ENCODE data around the gene CCNK. TPM values are rescaled to one million over a fixed set of nuclear protein-coding genes. Genes with fewer than 3 reads are reported as not detected.

Gene CCNK
- total and polyA plus RNA-seq, 2 experiments from 2014 or later, result 20.9 TPM

DNA sequence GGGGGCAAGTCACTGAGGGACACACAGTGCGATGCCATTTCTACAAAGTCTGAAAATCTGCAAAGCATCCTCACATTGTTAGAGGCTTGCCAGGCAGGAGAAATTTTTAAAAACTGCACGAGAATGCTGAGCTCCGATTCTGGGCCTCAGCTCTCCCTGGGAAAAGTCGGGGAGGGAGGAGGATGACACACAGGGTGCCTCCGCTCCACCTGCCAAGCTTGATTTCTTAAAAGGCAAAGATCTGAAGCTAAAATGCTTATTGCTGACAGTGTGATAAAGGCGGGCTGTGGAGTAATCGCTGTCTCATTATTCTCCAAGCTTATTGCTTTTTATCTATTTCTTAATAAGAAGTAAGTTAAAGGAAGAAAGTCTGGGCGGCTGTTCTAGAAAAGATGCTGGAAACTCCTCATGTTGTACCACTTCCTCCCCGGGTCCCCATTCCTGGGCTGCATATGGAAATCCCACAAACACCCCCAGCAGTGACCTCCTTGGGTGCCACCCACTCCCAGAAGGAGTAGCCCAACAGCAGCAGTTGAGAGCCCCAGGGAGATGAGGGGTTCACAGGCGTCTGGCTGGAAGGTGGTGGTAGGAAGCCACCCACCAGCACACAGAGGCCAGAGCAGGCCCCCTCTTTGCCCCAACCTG, 67.8 kb downstream of the CCNK start:
- no peaks in the 10 kb centered on the region for H3K9me2 ChIP-seq (ENCODE audit: insufficient read depth)
- H2AFZ ChIP-seq, result no peak overlapping the region
- no peaks in the 10 kb centered on the region; the same call in 1 of the 2 replicates for H3K27me3 ChIP-seq (replicated peaks; ENCODE audit: insufficient read depth)
- H3K36me3 ChIP-seq (ENCODE audit: low read depth), result no peaks in the 10 kb centered on the region
- no peak for TF ChIP-seq EZH2 (IDR thresholded peaks at IDR 0.05; ENCODE audit: insufficient read depth, poor library complexity, severe bottlenecking)
- no peak for TF ChIP-seq EZH2phosphoT487 (IDR thresholded peaks at IDR 0.05; ENCODE audit: insufficient read depth, low read depth)
- 0 out of 2 replicates have a peak, but pooled peaks cover 3% of the 10 kb centered on the region for H3K4me1 ChIP-seq (ENCODE audit: insufficient read depth)
- WGBS, 2 experiments (ENCODE audit: low coverage in 1 of 2, low lambda C conversion rate in 2 of 2, missing lambda C conversion rate in 2 of 2), result 46 to 51% methylated on average over 10 of the region's 10 CpGs
- no peak overlapping the region for H3K4me2 ChIP-seq (ENCODE audit: unreplicated experiment)
- H3K79me2 ChIP-seq (ENCODE audit: insufficient read depth), result no peaks in the 10 kb centered on the region
- in situ Hi-C loops (cut with MboI), result no loop called here
- no peak overlapping the region for H3K27ac ChIP-seq
- no peaks in the 10 kb centered on the region for H4K20me1 ChIP-seq (ENCODE audit: insufficient read depth)
- H3K9ac ChIP-seq, result no peak overlapping the region
- H3F3A ChIP-seq (ENCODE audit: insufficient read depth), result no peaks in the 10 kb centered on the region
- no peak overlapping the region for H3K4me3 ChIP-seq
- DNase-seq, result no peak
- no peaks in the 10 kb centered on the region for H3K9me3 ChIP-seq (ENCODE audit: low read depth)

DNA sequence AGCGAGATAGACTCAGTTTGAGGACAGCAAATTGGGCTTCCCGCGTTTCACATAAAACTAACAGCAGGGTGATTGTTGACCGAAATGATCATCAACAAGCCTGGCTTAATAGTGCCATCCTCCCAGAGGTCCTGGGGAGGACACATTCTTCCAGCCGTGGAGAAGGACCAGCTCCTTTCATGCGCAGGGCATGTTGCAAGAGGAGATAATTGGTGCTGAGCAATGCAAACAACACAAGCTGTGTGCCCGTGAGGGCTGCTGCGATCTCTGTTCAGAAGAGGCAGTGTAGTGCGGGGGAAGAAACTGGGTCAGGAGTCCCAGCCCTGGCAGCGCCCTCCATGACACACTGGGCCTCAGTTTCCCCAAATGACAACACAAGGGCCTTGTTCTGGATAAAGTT, 68.5 kb downstream of the CCNK start:
- Histone ChIP-seq H3K27me3 (replicated peaks; ENCODE audit: insufficient read depth) (no peaks in the 10 kb centered on the region; the same call in 1 of the 2 replicates), H3K9ac (no peak overlapping the region), H3K4me1 (ENCODE audit: insufficient read depth) (0 out of 2 replicates have a peak, but pooled peaks cover 3% of the 10 kb centered on the region), H3K9me2 (ENCODE audit: insufficient read depth) (no peaks in the 10 kb centered on the region), H3K9me3 (ENCODE audit: low read depth) (no peaks in the 10 kb centered on the region), H3K27ac (no peak overlapping the region), H3K36me3 (ENCODE audit: low read depth) (no peaks in the 10 kb centered on the region), H3F3A (ENCODE audit: insufficient read depth) (no peaks in the 10 kb centered on the region), H3K79me2 (ENCODE audit: insufficient read depth) (no peaks in the 10 kb centered on the region), H4K20me1 (ENCODE audit: insufficient read depth) (no peaks in the 10 kb centered on the region), H3K4me2 (ENCODE audit: unreplicated experiment) (no peak overlapping the region), H2AFZ (no peak overlapping the region), H3K4me3 (no peak overlapping the region)
- TF ChIP-seq EZH2phosphoT487 (IDR thresholded peaks at IDR 0.05; ENCODE audit: insufficient read depth, low read depth) (no peak), EZH2 (IDR thresholded peaks at IDR 0.05; ENCODE audit: insufficient read depth, poor library complexity, severe bottlenecking) (no peak)
- in situ Hi-C loops (cut with MboI), result no loop called here
- 74 to 77% methylated on average over 10 of the region's 10 CpGs for WGBS, 2 experiments (ENCODE audit: low coverage in 1 of 2, low lambda C conversion rate in 2 of 2, missing lambda C conversion rate in 2 of 2)
- peak; percentile 40 for DNase-seq

- no peak overlapping the region for H2AFZ ChIP-seq
- H3K4me2 ChIP-seq (ENCODE audit: unreplicated experiment), result no peak overlapping the region
- H3F3A ChIP-seq (ENCODE audit: insufficient read depth), result no peaks in the 10 kb centered on the region
- TF ChIP-seq EZH2phosphoT487 (IDR thresholded peaks at IDR 0.05; ENCODE audit: insufficient read depth, low read depth) (no peak), EZH2 (IDR thresholded peaks at IDR 0.05; ENCODE audit: insufficient read depth, poor library complexity, severe bottlenecking) (no peak)
- no peak overlapping the region for H3K9ac ChIP-seq
- 83 to 88% methylated on average over 11 of the region's 11 CpGs for WGBS, 2 experiments (ENCODE audit: low coverage in 1 of 2, low lambda C conversion rate in 2 of 2, missing lambda C conversion rate in 2 of 2)
- no peak overlapping the region for H3K27ac ChIP-seq
- in situ Hi-C loops (cut with MboI), result no loop called here
- no peaks in the 10 kb centered on the region; the same call in 1 of the 2 replicates for H3K27me3 ChIP-seq (replicated peaks; ENCODE audit: insufficient read depth)
- H3K79me2 ChIP-seq (ENCODE audit: insufficient read depth), result no peaks in the 10 kb centered on the region
- no peaks in the 10 kb centered on the region for H3K9me2 ChIP-seq (ENCODE audit: insufficient read depth)
- no peaks in the 10 kb centered on the region for H4K20me1 ChIP-seq (ENCODE audit: insufficient read depth)
- H3K4me3 ChIP-seq, result no peak overlapping the region
- no peaks in the 10 kb centered on the region for H3K9me3 ChIP-seq (ENCODE audit: low read depth)
- DNase-seq, result no peak
- H3K4me1 ChIP-seq (ENCODE audit: insufficient read depth), result 0 out of 2 replicates have a peak, but pooled peaks cover 3% of the 10 kb centered on the region
- no peaks in the 10 kb centered on the region for H3K36me3 ChIP-seq (ENCODE audit: low read depth)
Observed at GRCh38 chr14:99550387-99550992, 69.3 kb downstream of the CCNK start.

- Histone ChIP-seq H3K9me3 (ENCODE audit: low read depth) (no peaks in the 10 kb centered on the region), H4K20me1 (ENCODE audit: insufficient read depth) (no peaks in the 10 kb centered on the region), H3K27ac (no peak overlapping the region), H3K79me2 (ENCODE audit: insufficient read depth) (no peaks in the 10 kb centered on the region), H3K4me2 (ENCODE audit: unreplicated experiment) (no peak overlapping the region), H3K27me3 (replicated peaks; ENCODE audit: insufficient read depth) (no peaks in the 10 kb centered on the region), H3K4me3 (no peak overlapping the region), H3K9me2 (ENCODE audit: insufficient read depth) (no peaks in the 10 kb centered on the region), H3K9ac (no peak overlapping the region), H3F3A (ENCODE audit: insufficient read depth) (no peaks in the 10 kb centered on the region), H3K36me3 (ENCODE audit: low read depth) (no peaks in the 10 kb centered on the region), H2AFZ (no peak overlapping the region), H3K4me1 (ENCODE audit: insufficient read depth) (no peaks in the 10 kb centered on the region)
- in situ Hi-C loops (cut with MboI), result no loop called here
- no peak for DNase-seq
- TF ChIP-seq EZH2 (IDR thresholded peaks at IDR 0.05; ENCODE audit: insufficient read depth, poor library complexity, severe bottlenecking) (no peak), EZH2phosphoT487 (IDR thresholded peaks at IDR 0.05; ENCODE audit: insufficient read depth, low read depth) (no peak)
- 73 to 75% methylated on average over 10 to 11 of the region's 11 CpGs for WGBS, 2 experiments (ENCODE audit: low coverage in 1 of 2, low lambda C conversion rate in 2 of 2, missing lambda C conversion rate in 2 of 2)
Observed at GRCh38 chr14:99551034-99551922, 70.1 kb downstream of the CCNK start.
